Smooth muscle cell (in vitro differentiated cells): ENCODE results near the gene COA6. TPM values are rescaled to one million over a fixed set of nuclear protein-coding genes. Genes with fewer than 3 reads are reported as not detected.

Experiments used
- DNase-seq: peaks from one replicate; lab custom pipeline; 2025; ENCODE audit not compliant: unreplicated experiment; lab: John Stamatoyannopoulos, UW
- H2AFZ ChIP-seq: fragments of 200-600 bp; sonication (generic); 2 replicates; pipeline ENCODE4 v1.6.0; 2016; ENCODE audit warnings: antibody characterized with exemption, low read depth, mild to moderate bottlenecking
- H3F3A ChIP-seq: fragments of 200-600 bp; sonication (generic); 2 replicates; pipeline ENCODE4 v1.6.0; 2017; ENCODE audit warnings: antibody characterized with exemption, low read depth
- H3K27ac ChIP-seq: fragments of 200-600 bp; sonication (generic); 2 replicates; pipeline ENCODE4 v1.5.1; 2016; ENCODE audit warnings: low read depth, mild to moderate bottlenecking
- H3K27me3 ChIP-seq: fragments of 200-600 bp; sonication (generic); 2 replicates; pipeline ENCODE4 v1.6.1; 2016; ENCODE audit warnings: low read depth, mild to moderate bottlenecking
- H3K36me3 ChIP-seq: fragments of 200-600 bp; sonication (generic); 2 replicates; pipeline ENCODE4 v1.5.1; 2016; ENCODE audit warnings: low read depth
- H3K4me1 ChIP-seq: fragments of 200-600 bp; sonication (generic); 2 replicates; pipeline ENCODE4 v1.5.1; 2016; ENCODE audit warnings: low read depth
- H3K4me2 ChIP-seq: fragments of 200-600 bp; sonication (generic); 2 replicates; pipeline ENCODE4 v1.6.0; 2016; ENCODE audit warnings: mild to moderate bottlenecking
- H3K4me3 ChIP-seq: fragments of 200-600 bp; sonication (generic); 2 replicates; pipeline ENCODE4 v1.5.1; 2016; ENCODE audit warnings: mild to moderate bottlenecking
- H3K79me2 ChIP-seq: fragments of 200-600 bp; sonication (generic); 2 replicates; pipeline ENCODE4 v1.6.0; 2016; ENCODE audit warnings: low read depth, mild to moderate bottlenecking
- H3K9ac ChIP-seq: fragments of 200-600 bp; sonication (generic); 2 replicates; pipeline ENCODE4 v1.6.0; 2016; ENCODE audit warnings: low read depth
- H3K9me3 ChIP-seq: fragments of 200-600 bp; sonication (generic); replicated peaks from 2 replicates; pipeline ENCODE4 v1.5.1; 2016; ENCODE audit warnings: low read depth
- H4K20me1 ChIP-seq: fragments of 200-600 bp; sonication (generic); 2 replicates; pipeline ENCODE4 v1.6.0; 2016; ENCODE audit warnings: low read depth
- CTCF ChIP-seq: fragments of 200-600 bp; sonication (generic); IDR thresholded peaks from 2 replicates; pipeline ENCODE4 v1.5.1; 2017; ENCODE audit warnings: borderline replicate concordance, mild to moderate bottlenecking, antibody characterized with exemption; ENCODE audit not compliant: insufficient read depth, poor library complexity, severe bottlenecking
- WGBS: methylation state at CpG from one replicate; pipeline ENCODE4 v1.1.7; 2016; ENCODE audit warnings: low lambda C conversion rate; 5-methylcytosine and 5-hydroxymethylcytosine counted together
- polyA plus RNA-seq: library from polyadenylated mRNA; unstranded; fragments of >200 nt; fragmentation: Nextera tagmentation; extraction: Ambion mirVana; gene quantifications from 2 replicates; pipeline ENCODE4 v1.2.1, GENCODE V29; 2016
- total RNA-seq: library from RNA; depleted of rRNA; stranded (reverse); fragments of >200 nt; gene quantifications from 2 replicates; pipeline ENCODE4 v1.2.3, GENCODE V29; 2014

The COA6 gene
- total and polyA plus RNA-seq, 2 experiments from 2014 or later: 43.5 to 56.3 TPM

- 85% methylated on average over 3 of the region's 3 CpGs for WGBS
- Histone ChIP-seq H3K4me2 (no peak overlapping the region), H3K9ac (no peak overlapping the region), H4K20me1 (no peaks in the 10 kb centered on the region), H3K36me3 (no peaks in the 10 kb centered on the region), H2AFZ (no peak overlapping the region), H3K79me2 (peaks cover 5% of the 10 kb centered on the region), H3K27ac (no peak overlapping the region), H3K9me3 (no peaks in the 10 kb centered on the region), H3K4me1 (peaks cover 11% of the 10 kb centered on the region), H3K4me3 (no peak overlapping the region), H3F3A (peaks cover 6% of the 10 kb centered on the region), H3K27me3 (peaks cover 15% of the 10 kb centered on the region)
- DNase-seq: no peak
- TF ChIP-seq CTCF: no peak
Measured at GRCh38 chr1:234369033-234369430, 4.2 kb upstream of the COA6 start.

GRCh38 chr1:234369784-234370183 lies 3.5 kb upstream of the COA6 start:
- Histone ChIP-seq H3K36me3 (no peaks in the 10 kb centered on the region), H3K4me3 (no peak overlapping the region), H3K9me3 (no peaks in the 10 kb centered on the region), H3F3A (peaks cover 6% of the 10 kb centered on the region), H3K9ac (no peak overlapping the region), H3K27me3 (peaks cover 15% of the 10 kb centered on the region), H3K79me2 (peaks cover 12% of the 10 kb centered on the region), H4K20me1 (no peaks in the 10 kb centered on the region), H3K4me1 (peaks cover 16% of the 10 kb centered on the region), H3K27ac (no peak overlapping the region), H2AFZ (no peak overlapping the region), H3K4me2 (no peak overlapping the region)
- 73% methylated on average over 1 of the region's 1 CpG for WGBS
- TF ChIP-seq CTCF: no peak
- DNase-seq: no peak

- Histone ChIP-seq H4K20me1 (no peaks in the 10 kb centered on the region), H3F3A (peaks cover 6% of the 10 kb centered on the region), H3K4me2 (no peak overlapping the region), H2AFZ (no peak overlapping the region), H3K27me3 (peaks cover 15% of the 10 kb centered on the region), H3K4me1 (peaks cover 16% of the 10 kb centered on the region), H3K9ac (no peak overlapping the region), H3K9me3 (no peaks in the 10 kb centered on the region), H3K27ac (no peak overlapping the region), H3K79me2 (peaks cover 12% of the 10 kb centered on the region), H3K36me3 (peaks cover 1% of the 10 kb centered on the region), H3K4me3 (no peak overlapping the region)
- no peak for DNase-seq
- no peak for TF ChIP-seq CTCF
- WGBS: 90% methylated on average over 2 of the region's 2 CpGs
Measured at GRCh38 chr1:234371414-234371813, 1.8 kb upstream of the COA6 start.

- no peak for DNase-seq
- Histone ChIP-seq H2AFZ (peak overlapping the region; percentile 99), H3K9me3 (no peaks in the 10 kb centered on the region), H4K20me1 (no peaks in the 10 kb centered on the region), H3K79me2 (peaks cover 12% of the 10 kb centered on the region), H3K9ac (peak overlapping the region; percentile 95), H3K27ac (peak overlapping the region; percentile 96), H3K27me3 (peaks cover 15% of the 10 kb centered on the region), H3K36me3 (peaks cover 3% of the 10 kb centered on the region), H3F3A (peaks cover 6% of the 10 kb centered on the region), H3K4me1 (peaks cover 16% of the 10 kb centered on the region), H3K4me2 (peak overlapping the region; percentile 100), H3K4me3 (peak overlapping the region; percentile 91)
- no peak for TF ChIP-seq CTCF
- WGBS: 77% methylated on average over 9 of the region's 9 CpGs
Measured at GRCh38 chr1:234372011-234372757, 1.1 kb upstream of the COA6 start.
